Measurements from ENCODE around the gene IGSF9B.

The IGSF9B gene

DNA sequence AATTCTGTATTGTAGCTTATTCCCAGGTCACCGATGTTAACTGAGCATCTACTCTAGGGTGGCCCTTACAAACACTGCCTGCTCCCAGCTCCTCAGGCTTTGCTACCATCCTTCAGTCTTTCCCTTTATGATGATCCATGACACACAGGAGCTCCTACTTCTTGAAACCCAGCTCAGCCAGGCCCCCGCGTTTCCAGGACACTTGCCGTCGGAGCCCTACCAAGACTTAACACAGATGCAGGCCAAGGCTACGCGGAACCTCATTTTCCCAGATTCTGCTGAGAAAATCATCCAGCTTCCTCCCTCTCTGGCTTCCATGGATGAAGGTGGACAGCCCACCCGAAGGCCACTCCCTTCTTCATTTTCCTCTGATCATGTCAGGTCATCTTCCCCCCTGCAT, 18.6 kb downstream of the IGSF9B start:
- no peak for DNase-seq (ENCODE audit: low read depth)

DNA sequence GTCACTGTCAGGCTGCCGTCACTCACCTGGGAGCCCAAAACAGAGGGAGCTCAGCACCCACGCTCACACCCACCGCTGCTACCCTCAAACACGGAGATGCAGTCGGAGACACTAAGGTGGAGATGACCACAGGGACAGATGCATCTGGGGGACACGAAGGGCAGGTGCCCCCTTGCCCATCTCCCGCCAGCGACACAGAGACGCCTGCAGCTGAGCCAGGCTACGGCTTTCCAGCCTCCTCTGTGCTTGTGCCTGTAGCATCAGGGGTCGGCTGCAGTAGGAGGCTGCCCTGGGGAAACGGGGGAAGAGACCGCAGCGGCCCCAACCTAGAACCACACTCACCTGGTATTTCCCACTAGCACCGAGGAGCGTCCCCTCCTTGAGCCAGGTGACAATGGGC, 19.3 kb downstream of the IGSF9B start:
- DNase-seq (ENCODE audit: low read depth): no peak

DNA sequence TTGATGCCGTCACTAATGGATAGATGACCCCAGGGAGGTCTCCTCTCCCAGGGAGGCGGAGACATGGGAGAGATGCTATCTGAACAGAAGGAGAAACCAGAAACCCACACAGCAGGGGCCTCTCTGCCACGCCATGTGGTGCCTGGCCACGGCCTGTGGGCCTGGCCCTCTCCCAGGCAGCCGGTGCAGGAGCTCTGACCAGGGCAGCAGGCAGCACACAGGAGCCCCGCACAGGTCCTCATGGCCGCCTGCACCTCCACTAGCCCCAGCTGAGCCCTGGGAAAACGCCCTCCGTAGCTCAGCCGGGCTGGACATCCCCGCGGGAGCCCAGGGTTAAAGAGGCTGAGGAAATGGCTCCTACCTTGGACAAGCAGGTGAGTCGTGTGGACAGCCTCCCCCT, 19.8 kb downstream of the IGSF9B start:
- DNase-seq (ENCODE audit: low read depth): no peak

DNA sequence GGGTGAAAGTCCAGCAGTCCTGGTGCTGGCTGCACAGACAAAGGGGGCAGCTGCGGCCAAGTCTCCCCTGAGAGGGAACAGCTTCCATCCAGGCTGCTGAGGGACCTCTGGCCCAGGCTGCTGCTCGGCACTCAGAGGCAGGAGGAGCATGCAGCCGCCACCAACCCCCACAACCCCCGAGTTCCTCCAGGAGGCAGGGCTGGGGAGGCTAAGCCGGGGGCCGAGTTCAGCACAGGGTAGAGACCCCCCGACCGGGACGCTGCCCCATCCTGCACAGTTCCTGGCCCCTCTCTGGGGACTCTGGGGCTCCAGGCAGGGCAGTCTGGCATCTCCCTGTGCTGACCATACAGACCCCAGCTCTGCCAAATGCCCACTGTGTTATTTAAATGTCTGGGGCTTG, 20.2 kb downstream of the IGSF9B start:
- DNase-seq (ENCODE audit: low read depth): no peak

DNA sequence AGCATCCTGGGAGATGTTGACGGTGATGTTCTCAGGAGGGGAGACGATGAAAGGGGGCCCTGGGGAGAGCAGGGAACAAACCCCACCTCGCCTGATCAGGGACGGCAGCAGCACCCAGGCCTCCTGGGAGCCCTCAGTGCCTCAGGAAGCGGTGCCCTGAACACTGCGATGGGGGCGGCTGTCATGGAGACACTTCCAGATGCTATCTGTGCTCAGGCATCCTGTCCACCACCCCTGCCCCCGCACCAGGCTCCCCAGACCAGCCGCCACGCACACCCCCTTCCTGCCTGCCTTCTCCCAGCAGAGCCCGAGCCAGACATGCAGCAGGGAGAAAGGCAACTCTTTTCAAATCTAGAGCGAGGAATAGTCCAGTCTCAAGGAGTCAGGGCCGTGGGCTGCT, 20.6 kb downstream of the IGSF9B start:
- no peak for DNase-seq (ENCODE audit: low read depth)

DNA sequence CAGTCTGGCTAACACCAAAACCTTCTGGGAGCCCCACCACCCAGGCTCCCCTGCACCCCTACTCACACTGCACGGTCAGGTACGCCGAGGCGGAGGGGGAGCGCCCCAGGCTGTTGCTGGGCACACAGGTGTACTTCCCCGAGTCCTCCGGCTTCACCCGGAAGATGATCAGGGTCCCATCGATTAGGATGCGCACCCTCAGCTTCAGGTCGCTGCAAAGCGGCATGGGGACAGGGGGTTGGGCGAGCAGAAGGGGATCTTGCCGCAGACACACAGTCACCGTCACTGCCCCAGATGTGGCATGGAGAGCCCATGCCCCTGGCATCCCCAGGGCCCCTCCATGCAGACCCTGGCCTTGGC, 21.2 kb downstream of the IGSF9B start:
- no peak for DNase-seq (ENCODE audit: low read depth)

DNA sequence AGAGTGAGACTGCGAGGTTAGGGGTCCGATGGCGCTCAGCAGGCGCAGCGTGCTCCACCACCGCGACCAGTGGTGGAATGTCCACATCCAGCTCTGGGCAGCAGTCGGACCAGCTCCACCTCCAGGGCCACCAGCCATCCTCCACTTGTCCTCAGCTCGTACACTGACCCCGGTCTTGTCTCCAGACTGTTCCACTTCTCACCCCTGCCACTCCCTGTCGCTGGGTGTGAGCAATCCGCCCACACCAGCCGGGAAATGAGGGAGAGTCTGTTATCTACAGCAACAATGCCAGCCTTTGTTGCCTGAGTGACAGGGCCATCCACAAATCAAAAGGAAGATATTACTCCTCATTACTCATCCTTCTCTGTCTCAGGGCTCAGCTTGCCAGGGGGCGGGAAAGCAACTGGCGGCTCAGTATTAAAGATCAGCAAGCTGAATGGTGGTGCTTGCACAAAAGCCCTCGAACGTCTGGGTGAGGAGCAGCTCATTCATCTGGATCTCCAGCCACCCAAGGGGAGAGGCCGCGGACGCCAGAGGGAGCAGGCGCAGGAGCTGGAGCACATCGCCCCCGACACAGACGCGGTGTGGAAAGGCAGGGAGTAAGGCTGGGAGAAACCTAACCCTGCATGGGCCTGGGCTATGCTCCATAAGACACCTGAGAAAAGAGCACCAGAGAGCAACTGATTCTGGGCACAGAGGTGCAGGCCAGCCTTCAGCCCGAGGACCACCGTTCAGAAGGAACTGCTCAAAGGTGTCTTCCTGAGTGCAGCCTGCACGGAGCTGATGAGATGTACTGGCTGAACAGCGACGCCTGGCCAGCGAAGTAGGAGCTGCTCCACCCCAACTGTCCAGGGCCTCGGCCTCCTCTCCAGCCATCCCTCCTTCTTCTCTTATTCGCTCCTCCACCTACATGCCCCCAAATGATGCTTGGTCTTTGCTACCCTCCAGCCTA, 21.9 kb downstream of the IGSF9B start:
- no peak for DNase-seq (ENCODE audit: low read depth)

DNA sequence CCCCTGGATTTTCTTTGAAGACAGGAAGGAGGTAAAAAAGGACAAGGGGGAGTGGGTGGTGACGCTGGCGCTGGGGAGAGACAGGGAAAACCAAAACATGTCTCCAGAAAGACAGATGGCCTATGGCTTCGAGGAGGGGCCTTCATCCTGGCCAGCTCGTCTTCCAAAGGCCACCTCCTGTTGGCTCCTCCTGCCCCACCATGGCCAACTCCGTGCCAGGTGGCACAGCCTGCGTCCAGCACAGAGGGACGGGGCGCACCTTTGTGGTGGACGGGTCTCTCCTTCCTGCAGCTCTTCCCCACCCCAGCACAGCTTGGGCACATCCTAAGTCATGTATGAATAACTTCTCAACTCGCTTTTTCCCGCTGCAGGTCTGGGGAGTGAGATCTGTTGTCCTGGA, 22.7 kb downstream of the IGSF9B start:
- DNase-seq (ENCODE audit: low read depth): no peak

DNA sequence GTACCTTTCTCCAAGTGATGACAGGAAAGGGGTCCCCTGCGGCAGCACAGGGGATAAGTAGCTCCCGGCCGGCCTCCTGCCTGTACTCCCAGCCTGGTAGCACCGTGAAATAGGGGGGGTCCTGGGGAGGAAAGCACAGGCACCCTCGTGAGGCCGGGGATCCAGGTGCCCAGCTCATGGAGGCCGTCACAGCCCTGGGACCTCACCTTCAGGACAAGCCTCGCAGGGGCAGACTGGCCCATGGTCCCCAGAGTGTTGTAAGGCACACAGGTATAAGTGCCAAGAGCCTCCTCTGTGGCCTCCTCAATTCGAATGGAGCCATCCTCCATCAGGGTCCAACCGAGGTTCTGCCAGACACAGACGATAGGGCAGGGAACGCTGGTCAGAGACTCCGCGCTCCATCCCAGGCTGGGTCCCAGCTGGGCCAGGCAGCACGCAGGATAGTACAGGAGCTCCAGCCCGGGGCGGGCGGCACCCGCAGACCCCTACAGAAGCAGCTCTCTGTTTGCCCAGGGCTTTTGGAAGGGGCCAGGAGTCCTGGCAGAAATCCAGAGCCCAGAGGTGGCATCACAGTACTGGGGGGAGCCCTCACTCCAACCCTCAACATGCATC, 25.2 kb downstream of the IGSF9B start:
- no peak for DNase-seq (ENCODE audit: low read depth)

DNA sequence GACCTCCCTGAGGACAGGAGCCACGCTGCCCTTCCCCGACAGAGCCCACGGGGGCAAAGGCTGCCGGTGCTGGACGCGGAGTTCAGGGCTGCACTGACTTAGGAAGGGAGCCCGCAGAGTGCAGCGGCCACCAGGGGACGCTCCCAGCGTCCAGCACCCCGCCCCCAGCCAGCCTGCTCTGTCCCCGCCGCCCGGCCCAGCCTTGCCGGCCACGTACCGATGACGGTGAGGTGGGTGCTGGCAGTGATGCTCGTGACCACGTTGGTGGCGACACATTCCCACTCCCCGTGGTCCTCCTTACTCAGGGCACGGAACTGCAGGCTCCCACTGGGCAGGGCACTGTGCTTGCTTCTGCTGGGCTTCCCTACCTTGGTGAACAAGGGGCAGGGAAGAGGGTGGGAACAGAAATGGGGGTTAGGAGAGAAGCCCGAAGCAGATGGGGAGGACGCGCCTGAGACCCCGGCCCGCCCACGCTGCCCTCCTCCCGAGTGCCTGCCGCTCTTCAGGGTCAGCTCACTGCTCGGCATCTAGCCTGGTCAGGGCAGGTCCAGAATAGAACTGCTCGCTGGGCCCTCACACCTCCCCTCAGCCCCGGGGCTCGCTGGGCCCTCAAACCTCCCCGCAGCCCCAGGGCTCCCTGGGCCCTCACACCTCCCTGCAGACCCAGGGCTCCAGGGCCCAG, 25.9 kb downstream of the IGSF9B start:
- no peak for DNase-seq (ENCODE audit: low read depth)

DNA sequence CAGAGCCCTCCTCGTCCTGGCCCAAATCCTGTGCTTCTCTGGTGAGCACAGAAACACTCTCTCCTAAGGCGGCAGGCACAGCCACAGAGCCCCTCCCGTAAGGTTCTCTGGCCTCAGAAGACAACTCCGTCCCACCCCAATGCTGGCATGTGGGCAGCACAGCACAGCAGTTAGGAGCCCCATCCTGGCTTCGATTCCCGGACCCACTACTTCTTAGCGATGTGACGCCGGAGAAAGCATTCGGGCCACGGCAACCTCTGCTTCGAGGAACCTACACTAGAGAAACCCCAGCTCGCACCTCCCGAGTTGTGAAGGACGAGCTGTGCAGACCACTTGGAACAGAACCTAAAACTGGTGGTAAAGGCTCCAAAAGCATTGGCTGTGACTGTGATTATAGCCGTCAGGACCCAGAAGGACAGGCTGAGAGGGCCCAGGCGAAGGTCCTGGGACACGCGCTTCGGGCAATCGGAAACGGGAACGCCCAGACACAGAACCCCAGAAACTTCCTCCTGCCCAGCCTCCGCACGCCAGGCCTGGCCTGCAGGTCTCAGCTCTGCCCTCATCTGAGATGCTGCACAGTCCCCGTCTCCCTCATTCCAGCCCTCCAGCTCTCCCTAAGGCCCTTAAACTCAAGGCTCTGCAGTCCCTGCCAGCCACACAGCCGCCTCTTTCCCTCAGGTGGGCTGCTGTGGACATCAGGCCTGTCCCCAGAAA, 26.6 kb downstream of the IGSF9B start:
- no peak for DNase-seq (ENCODE audit: low read depth)

DNA sequence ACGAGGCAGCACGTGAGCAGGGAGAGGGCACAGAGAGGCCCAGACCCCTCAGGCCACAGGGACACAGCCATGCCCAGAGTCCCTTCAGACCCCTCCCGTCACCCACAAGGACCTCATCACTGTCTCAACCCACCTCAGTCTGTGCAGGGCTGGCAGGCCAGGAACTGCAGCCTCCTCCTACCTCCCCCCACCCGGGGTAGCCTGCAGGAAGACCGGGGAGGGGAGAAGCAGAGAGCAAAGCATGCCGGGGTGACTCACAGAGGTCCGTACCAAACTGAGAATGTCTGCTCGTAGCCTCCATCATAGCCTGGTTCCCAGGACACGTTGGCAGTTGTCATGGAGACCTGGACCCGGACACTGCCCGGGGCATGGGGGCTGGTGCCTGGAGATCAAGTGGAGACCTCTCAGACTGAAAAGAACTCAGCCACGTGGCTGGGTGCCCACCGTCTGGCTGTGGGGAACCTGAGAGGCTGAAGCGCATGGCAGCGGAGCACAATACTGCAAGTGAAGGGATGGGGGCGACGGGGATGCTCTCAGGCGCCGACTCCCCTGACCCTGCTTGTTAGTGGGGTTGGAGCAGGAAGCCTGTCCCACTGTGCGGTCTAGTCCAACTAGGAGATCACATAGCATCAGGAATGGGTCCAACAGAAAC, 27.2 kb downstream of the IGSF9B start:
- no peak for DNase-seq (ENCODE audit: low read depth)

DNA sequence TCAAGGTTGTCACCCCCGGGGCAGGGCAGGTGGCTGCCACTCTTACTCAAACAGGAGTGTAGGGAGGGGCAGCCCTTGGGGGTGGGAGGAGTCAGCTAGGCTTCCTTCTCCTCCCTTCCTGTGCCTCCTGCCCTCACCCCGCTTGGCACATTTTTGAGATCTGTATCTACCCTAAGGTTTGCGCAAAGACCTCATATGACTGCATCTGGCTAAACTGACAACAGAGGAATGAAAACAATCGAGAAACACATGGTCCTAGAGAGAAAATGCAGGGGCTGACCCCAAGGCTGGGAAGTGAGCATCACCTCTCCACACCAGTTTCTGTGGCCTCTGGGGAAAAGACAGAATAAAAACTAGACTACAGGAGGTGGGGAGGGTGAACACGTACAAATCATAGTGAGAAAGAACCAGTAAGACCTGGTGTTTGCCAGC, 28.1 kb downstream of the IGSF9B start:
- no peak for DNase-seq (ENCODE audit: low read depth)

DNA sequence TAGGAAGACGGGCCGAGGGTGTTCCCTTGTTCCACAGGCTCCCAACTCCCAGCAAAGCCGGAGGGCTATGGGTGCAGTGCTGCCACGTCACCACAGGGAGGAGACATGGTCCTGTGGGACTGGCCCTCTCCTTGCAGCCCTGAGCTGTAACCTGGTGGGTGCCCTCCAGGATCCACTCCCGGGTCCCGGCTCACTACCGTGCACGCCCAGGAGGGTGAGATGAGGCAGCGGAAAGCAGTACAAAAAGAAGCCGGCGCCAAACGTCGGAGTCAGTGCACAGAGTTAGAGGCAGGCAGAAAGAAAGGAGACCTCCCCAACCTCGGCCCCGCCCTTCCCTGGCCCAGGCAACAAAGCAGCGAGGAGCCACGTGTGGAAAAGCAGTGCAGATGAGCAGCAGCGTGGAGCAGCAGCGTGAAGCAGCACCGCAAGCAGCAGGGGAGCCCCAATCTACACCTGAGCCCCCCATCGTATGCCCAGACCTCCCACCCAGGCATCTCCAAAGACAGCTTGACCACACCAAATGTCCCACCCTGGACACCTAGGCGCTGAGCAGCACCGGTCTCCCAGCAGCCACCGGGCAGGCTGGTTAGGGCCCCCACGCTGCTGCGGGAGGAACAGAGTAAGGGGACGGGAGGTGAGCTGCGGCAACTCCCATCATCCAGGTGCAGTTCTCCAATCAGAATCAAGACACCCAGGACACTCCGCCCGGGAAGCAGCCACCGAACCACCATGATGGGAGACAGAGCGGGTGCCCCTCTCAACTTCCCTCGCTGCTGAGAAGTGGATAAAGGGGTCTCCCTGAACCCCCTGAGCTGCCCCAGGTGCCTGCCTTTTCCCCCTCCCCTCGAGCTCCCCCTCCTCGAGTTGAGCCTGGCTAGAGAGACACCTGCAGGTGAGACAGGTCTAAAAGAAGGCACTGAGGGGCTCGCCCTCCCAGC, 28.8 kb downstream of the IGSF9B start:
- DNase-seq (ENCODE audit: low read depth): peak; percentile 34

DNA sequence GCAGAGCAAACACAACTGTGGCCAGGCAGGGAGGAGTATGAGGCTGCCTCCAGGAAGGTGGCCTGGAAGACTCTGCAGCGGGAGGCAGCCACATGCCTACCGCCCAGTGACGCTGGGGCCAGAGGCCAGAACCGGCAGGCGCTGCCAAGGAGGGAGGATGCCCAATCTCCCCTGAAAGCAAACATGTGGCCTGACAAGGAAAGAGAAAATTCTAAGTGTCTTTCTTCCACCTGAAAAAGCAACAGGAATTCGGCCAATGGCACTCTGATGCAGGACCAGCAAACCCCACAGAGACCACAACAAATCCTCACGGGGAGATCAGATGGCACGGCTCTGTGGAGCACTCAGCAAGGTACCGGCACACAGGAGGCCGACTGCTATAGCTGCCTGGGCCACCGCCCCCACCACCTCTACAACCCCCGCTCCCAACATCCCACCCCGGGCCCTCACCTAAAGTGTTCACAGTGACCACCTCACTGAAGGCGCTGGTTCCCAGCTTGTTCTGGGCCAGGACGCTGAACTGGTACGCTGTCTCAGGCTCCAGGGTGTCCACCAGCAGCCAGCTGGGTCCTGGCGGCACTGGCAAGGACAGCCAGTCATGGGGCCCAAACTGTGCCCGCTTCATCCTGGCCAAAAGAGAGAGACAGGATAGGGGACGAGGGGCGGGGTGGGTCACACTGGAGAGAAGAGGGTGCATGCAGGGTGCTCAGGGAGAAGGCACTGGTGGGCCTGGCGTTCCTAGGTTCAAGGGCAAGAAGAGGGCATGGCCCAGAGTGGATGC, 30.1 kb downstream of the IGSF9B start:
- DNase-seq (ENCODE audit: low read depth): no peak

DNA sequence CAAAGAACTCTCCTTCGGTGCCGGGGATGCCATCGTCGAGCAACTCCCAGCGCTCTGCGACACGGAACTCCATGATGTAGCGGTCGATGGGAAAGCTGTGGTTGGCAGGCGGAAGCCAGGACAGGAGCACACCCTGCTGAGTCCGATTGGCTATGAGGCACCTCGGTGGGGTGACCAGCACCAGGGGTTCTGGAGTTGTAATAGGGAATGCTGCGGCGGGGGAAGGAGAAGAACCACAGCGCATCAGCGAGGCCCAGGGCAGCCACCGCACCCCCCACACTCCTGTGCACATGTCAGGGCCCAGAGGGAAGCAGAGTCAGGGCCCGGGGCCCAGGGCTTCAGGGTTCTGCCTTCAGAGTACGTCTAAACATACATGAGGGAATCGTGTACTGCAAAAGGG, 31.0 kb downstream of the IGSF9B start:
- no peak for DNase-seq (ENCODE audit: low read depth)

DNA sequence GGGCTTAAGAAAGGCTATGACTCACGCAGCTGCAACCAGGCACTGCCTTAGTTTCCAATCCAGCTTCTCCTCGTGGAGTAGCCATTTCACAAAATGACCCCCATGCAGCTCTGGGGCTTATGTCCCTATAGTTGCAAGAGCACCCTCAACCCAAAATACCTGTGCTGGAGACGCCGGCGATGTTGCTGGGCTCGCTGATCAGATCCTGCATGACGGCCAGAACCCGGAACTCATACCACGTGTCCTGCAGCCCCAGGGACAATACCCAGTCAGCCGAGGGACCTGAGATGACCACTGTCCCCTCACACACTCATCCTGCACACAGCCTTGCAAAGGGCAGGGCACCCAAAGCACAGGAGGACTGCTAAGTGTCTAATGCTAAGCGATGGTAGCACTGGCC, 32.1 kb downstream of the IGSF9B start:
- no peak for DNase-seq (ENCODE audit: low read depth)

DNA sequence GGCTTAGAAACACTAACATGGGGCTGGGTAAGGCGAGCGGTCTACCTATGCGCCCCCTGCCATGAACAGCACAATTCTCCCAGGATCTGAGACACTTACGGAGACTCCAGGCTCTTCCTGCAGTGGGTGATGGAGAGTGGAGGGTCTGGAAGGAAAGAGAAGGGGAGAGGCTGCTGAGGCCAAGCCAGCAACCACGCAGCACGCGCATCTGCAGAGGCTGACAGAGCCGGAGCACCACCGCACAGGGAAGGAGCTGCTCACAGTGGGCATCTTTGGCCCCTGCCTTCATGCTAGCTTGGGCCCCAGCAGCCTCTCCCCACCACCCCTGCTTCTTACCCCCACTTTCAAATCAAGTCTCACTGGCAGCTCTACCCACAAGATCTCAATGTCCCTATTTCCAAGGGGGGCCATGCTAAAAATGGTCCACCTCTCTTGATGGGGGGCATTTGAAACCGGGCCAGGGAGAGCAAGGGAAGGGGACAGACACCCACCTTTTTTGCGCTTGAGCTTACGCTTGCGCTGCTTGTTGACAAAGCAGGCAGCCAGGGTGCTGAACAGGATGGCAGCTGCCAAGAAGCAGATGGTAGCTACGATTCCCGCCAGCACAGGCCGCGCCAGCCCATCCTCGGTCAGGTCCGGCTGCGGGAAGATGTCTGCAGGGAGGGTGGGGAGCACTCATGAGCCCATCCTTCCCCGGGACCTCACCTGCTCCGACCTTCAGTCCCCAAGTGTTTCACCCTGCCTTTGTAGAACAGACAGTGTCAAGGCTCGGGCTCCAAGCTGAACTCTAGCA, 34.5 kb downstream of the IGSF9B start:
- no peak for DNase-seq (ENCODE audit: low read depth)

DNA sequence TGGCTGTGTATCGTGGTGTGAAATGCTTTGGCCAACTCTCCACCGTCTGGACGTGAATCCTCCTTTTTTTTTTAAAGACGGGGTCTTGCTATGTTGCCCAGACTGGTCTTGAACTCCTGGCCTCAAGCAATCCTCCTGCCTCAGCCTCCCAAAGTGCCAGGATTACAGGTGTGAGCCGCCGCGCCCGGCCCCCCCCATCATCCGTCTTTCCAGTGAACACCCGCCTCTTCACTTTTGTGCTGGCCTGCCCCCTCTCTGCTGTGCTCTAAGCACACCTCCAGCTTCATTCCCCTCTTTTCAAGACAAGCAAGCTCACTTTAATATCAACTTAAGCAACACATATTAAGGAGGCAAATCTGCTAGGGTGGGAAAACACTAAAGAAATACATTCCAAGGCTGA, 35.3 kb downstream of the IGSF9B start:
- no peak for DNase-seq (ENCODE audit: low read depth)

All from fibroblast of gingiva (primary cell).